HG03439 (cell line): ENCODE data around the gene SPATA6L.

Experiments used
- ATAC-seq: cut with Tn5 transposase; IDR thresholded peaks from one replicate; pipeline ENCODE4 v1.9.1; 2021; ENCODE audit warnings: mild to moderate bottlenecking, moderate library complexity; ENCODE audit not compliant: unreplicated experiment

Gene SPATA6L

DNA sequence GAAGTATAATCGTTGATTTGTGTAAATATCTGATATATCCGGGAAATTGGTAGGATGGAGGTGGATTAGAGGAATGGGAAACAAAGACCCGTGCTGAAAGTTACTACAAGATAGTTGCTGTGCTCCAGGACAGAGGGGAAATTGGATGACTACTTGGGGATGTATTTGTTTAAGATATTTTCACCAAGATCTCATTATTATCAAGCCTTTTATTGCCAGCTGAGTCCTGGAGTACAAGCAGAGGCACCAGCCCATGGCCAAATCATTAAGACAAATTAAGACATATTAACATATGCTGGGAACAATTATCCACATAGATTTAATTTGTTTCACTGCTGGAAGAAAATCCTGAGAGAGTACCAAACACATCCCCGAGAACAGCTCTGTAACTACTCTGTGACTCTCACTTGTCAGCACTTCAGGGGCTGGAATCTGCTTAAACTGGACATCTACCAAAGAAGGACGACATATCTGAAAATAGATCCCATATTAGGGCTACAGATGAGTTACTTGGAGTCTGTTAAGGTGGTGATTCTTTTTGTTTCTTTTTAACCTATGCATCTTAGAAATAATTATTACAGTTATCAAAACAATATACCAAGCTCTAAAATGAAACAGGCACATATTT lies 107.8 kb downstream of the SPATA6L start:
- ATAC-seq = no peak

DNA sequence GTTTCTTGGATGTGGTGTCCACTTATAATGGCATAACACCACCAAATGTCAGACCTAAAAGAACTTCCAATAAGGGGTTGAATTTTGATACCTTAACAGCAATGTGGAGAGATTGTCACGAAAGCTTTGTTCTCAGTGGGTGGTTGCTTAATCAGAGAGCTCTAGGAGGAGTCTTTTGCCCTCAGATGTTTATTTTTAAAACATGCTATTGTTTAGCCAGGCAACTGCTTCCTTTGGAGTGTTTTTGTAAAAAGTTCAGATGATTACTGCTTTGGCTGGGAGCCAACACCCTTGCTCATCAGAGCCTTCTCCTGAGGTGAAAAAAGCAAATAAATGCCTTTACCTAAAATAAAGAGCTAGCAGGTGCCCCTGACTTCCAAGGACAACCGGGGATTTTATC lies 111.0 kb downstream of the SPATA6L start:
- no peak for ATAC-seq

DNA sequence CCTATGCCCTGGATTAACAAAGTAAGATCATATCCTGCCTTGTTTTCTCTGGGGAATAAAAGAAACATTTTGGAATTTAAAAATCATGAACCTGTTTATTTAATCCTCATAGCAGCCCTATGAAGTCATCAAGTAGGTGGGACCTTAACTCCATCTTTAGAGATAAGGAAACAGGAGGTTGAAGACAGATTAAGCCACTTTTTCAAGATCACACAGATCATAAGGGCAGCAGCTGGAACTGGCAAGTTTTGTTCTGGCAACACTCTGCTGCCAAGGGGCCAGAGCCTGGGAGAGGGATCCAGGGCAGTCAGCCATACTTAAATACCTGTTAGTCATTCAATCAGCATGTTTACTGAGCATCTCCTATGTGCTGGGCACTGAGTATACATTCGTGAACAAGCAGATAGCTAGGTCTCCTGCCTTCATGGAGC lies 112.3 kb downstream of the SPATA6L start:
- no peak for ATAC-seq

GRCh38 chr9:4550777-4551484 lies 115.3 kb downstream of the SPATA6L start:
- no peak for ATAC-seq

DNA sequence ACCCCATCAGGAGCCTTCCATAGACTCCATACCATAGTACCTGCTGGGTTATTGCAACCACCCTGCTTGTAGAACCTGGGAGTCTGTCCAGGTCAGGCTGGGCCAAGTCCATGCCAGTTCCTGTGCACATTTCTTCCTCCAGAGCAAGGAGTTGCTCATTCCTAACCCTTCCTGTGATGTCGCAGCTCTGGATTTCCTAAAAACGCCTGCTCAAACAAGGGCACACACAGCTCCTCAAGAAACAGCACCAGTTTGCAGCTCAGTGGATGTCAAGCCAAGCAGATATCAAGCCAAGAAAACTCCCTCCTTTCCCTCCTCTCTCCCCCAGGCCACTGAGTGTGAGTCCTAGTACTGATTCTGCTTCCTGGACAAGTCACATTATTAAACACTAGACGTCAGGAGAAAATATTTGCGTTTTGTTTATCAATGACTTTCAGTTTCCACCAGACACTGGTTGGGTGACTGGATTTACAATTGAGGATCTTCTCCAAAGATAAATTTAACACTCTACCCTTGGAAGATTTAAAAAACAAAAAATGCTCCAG lies 116.5 kb downstream of the SPATA6L start:
- ATAC-seq = no peak

DNA sequence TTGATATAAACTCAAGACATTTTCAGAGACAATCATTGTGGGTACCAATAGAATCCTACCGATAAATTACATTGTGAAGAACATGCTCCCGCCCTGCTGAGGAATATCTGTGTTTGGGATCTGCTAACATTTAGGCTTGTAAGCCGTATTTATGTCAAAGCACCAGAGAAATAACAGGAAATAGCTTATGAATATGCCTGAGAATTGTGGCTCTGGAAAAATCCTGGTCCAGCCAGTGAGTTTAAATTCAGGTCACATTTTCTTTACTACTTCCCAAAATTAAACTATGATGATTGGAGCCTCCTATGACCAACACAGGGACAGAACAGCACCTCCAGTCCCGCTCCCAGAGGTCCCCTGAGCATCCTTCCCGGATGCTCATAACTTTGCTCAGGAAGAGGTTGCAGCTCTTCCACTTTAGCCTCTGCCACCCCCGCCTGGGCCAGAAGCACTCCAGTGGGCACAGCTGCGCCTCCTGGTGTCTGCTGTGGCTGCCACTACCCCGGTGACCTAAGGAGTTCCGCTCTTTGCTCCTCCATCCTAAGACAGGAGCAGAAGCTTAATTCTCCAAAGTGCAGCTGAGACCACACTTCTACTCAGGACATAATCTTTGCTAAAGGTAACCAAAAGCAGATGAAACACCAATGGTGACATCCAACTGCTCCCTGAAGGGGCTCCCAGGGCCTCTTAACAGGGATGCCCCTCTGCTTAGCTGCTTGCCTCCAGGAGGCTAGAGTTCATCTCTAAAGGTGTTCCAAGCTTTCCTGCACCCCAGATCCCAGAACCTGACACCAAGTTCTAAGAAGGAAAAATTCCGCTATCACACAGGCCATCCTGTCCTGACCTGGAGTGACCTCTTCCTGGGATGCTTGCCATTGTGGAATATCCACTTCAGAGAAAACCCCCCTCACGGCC lies 117.2 kb downstream of the SPATA6L start:
- no peak for ATAC-seq
